Measurements from ENCODE around the gene BORCS6. TPM values are rescaled to one million over a fixed set of nuclear protein-coding genes. Genes with fewer than 3 reads are reported as not detected.

Gene BORCS6
- total and polyA plus RNA-seq, 9 of the 15 experiments (the other 6 are each of a cell fraction or from before 2014, with no cell fraction given) = 0.01 to 7.4 (median 2.3) TPM

DNA sequence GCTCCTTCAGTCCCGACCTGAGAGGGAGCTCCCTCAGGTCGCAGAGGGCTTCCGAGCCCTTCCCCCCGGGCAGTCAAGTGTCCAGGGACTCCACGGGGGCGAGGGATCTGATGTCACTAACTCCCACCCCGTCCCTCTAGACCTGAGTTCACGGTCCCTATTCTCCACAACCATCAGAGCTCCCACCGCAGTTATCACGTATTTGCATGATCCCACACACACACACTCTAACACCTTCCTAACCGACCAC is 34.1 kb downstream of the BORCS6 start:
- Histone ChIP-seq H3K36me3 (ENCODE audit: control insufficient read depth, insufficient read depth, low read length) (peaks cover 18% of the 10 kb centered on the region; the same call in 2 of the 3 replicates), H3K9me1 (ENCODE audit: control insufficient read depth, insufficient read depth, low read length) (no peaks in the 10 kb centered on the region), H3K27ac (ENCODE audit: extremely low read depth, low read depth, low read length) (peak overlapping the region; percentile 82), H4K20me1 (replicated peaks; ENCODE audit: control insufficient read depth, insufficient read depth, low read length) (0 out of 2 replicates have a peak, but pooled peaks cover 2% of the 10 kb centered on the region), H2AFZ (ENCODE audit: low read depth, low read length) (peak overlapping the region; percentile 36; the same call in 1 of the 2 replicates), H3K9ac (ENCODE audit: insufficient read depth in 1 of 2, low read depth in 2 of 2, low read length in 2 of 2) (peak overlapping the region; percentile 73 to 95), H3K4me2 (ENCODE audit: insufficient read depth, low read length) (peak overlapping the region; percentile 90), H3K4me3 (peak overlapping the region; percentile 52), H3K79me2 (ENCODE audit: control insufficient read depth, insufficient read depth, low read length) (peaks cover 48% of the 10 kb centered on the region), H3K27me3 (ENCODE audit: control insufficient read depth in 2 of 2, insufficient read depth in 2 of 2, low read length in 2 of 2) (no peaks in the 10 kb centered on the region), H3K9me3 (replicated peaks; ENCODE audit: control insufficient read depth, insufficient read depth, low read depth, low read length) (no peaks in the 10 kb centered on the region), H3K4me1 (replicated peaks in 1 of 2; ENCODE audit: control insufficient read depth in 2 of 2, insufficient read depth in 2 of 2, low read length in 2 of 2) (peaks cover 37 to 72% of the 10 kb centered on the region in 2 experiments)
- in situ Hi-C loops (cut with MboI) (no loop called here), intact Hi-C loops (cut with micrococcal nuclease) (loop anchor here (1.0 kb wide), 2 partner anchors 18 to 36 kb away; no protein-coding TSS in a partner anchor)
- ATAC-seq (no peak), FAIRE-seq (no peak), DNase-seq (ENCODE audit: extremely low read depth in 1 of 4, low spot score in 3 of 4) (no peak)
- peak; percentile 77; the same call in 1 of the 2 replicates for TF ChIP-seq SUPT5H (IDR thresholded peaks at IDR 0.05)
- TF ChIP-seq RBFOX2 (IDR thresholded peaks at IDR 0.05; ENCODE audit: low read depth, low read length) = no peak
- peak; percentile 50 for TF ChIP-seq ZFX (CRISPR knock-in tag; IDR thresholded peaks at IDR 0.05)
- TF ChIP-seq, protein P1, sequence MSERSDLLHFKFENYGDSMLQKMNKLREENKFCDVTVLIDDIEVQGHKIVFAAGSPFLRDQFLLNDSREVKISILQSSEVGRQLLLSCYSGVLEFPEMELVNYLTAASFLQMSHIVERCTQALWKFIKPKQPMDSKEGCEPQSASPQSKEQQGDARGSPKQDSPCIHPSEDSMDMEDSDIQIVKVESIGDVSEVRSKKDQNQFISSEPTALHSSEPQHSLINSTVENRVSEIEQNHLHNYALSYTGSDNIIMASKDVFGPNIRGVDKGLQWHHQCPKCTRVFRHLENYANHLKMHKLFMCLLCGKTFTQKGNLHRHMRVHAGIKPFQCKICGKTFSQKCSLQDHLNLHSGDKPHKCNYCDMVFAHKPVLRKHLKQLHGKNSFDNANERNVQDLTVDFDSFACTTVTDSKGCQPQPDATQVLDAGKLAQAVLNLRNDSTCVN (CRISPR knock-in tag; IDR thresholded peaks at IDR 0.05) = 0 out of 2 replicates have a peak, but pooled peaks have one; percentile 46
- TF ChIP-seq ZNF133 (CRISPR knock-in tag; IDR thresholded peaks at IDR 0.05) = no peak
- TF ChIP-seq BCOR (IDR thresholded peaks at IDR 0.05) = 0 out of 2 replicates have a peak, but pooled peaks have one; percentile 21
- TF ChIP-seq, protein P2, sequence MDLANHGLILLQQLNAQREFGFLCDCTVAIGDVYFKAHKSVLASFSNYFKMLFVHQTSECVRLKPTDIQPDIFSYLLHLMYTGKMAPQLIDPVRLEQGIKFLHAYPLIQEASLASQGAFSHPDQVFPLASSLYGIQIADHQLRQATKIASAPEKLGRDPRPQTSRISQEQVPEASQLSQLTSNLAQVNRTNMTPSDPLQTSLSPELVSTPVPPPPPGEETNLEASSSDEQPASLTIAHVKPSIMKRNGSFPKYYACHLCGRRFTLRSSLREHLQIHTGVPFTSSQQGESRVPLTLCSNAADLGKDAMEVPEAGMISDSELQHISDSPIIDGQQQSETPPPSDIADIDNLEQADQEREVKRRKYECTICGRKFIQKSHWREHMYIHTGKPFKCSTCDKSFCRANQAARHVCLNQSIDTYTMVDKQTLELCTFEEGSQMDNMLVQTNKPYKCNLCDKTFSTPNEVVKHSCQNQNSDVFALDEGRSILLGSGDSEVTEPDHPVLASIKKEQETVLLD (IDR thresholded peaks at IDR 0.05) = 0 out of 2 replicates have a peak, but pooled peaks have one; percentile 48
- TF ChIP-seq, protein P3, sequence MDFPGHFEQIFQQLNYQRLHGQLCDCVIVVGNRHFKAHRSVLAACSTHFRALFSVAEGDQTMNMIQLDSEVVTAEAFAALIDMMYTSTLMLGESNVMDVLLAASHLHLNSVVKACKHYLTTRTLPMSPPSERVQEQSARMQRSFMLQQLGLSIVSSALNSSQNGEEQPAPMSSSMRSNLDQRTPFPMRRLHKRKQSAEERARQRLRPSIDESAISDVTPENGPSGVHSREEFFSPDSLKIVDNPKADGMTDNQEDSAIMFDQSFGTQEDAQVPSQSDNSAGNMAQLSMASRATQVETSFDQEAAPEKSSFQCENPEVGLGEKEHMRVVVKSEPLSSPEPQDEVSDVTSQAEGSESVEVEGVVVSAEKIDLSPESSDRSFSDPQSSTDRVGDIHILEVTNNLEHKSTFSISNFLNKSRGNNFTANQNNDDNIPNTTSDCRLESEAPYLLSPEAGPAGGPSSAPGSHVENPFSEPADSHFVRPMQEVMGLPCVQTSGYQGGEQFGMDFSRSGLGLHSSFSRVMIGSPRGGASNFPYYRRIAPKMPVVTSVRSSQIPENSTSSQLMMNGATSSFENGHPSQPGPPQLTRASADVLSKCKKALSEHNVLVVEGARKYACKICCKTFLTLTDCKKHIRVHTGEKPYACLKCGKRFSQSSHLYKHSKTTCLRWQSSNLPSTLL (IDR thresholded peaks at IDR 0.05) = 0 out of 2 replicates have a peak, but pooled peaks have one; percentile 5
- 0 out of 2 replicates have a peak, but pooled peaks have one; percentile 18 for TF ChIP-seq ARID1B (IDR thresholded peaks at IDR 0.05)
- TF ChIP-seq HLTF (IDR thresholded peaks at IDR 0.05) = 0 out of 2 replicates have a peak, but pooled peaks have one; percentile 83
- peak; percentile 28; the same call in 1 of the 2 replicates for TF ChIP-seq PHF8 (IDR thresholded peaks at IDR 0.05; ENCODE audit: borderline replicate concordance, low read length)
- no peak for TF ChIP-seq RUNX1 (IDR thresholded peaks at IDR 0.05; ENCODE audit: low read depth)
- TF ChIP-seq MTA1 (IDR thresholded peaks at IDR 0.05; ENCODE audit: borderline replicate concordance) = 0 out of 2 replicates have a peak, but pooled peaks have one; percentile 7
- TF ChIP-seq, protein P4, sequence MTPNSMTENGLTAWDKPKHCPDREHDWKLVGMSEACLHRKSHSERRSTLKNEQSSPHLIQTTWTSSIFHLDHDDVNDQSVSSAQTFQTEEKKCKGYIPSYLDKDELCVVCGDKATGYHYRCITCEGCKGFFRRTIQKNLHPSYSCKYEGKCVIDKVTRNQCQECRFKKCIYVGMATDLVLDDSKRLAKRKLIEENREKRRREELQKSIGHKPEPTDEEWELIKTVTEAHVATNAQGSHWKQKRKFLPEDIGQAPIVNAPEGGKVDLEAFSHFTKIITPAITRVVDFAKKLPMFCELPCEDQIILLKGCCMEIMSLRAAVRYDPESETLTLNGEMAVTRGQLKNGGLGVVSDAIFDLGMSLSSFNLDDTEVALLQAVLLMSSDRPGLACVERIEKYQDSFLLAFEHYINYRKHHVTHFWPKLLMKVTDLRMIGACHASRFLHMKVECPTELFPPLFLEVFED (CRISPR knock-in tag; conservative IDR thresholded peaks at IDR 0.05) = 0 out of 2 replicates have a peak, but pooled peaks have one; percentile 52
- ChIA-PET POLR2A (interaction anchor here (0.7 to 8.6 kb wide), 3 partner anchors 16 to 874 kb away, joined by 3 to 105 read pairs (median 3); no protein-coding TSS in a partner anchor), CTCF (ENCODE audit: low intra/inter-chr PET ratio) (no interaction called here)
- 2% methylated on average over 9 of the region's 11 CpGs for WGBS (ENCODE audit: insufficient coverage, low coverage, missing lambda C conversion rate)
- BruUV-seq (replicated peaks) = no TSS peak
